ENCODE data around the gene ADAM8.
A peak's percentile ranks its signal among the peaks of the same experiment; 100 is the strongest.
"Not testable (repeated sequence)": the region's sequence is repeated elsewhere in the genome, so short reads cannot be mapped to it uniquely, and the experiment has no call there.

ADAM8 gene

DNA sequence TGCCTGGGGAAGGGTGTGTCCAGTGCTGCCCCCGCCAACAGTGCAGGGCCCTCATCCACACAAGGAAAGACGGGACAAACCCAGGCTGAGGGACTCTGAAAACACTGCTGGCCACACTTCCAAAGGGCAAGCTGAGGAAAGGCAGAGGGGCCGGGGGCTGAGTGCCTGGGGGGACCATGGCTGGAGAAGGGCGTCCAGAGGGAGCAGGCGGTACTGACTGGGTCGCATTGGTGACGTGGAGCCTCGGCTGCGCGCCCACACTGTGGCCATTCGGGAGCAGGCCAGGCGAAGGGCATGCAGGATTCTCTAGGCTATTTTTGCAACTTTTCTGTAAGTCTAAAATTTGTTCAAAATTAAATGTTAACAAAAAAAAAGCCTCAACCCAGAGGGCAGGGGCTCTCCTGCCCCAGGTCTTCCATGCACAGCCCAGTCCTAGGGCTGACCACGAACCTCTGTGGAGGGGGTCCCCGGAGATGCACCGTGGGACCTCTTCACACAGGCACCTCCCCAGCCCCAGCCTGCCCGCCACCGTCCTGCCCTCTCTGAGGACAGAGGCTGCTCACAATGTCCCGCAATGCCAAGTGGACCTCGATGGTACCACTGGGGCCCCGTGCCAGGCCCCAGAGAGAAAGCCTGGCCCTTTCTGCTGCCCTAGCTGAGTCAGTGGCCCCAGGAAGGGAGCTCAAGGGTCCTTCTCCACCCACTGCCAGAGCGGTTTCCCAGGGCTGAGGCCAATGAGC lies 10.4 kb downstream of the ADAM8 start:
- no peak for DNase-seq

DNA sequence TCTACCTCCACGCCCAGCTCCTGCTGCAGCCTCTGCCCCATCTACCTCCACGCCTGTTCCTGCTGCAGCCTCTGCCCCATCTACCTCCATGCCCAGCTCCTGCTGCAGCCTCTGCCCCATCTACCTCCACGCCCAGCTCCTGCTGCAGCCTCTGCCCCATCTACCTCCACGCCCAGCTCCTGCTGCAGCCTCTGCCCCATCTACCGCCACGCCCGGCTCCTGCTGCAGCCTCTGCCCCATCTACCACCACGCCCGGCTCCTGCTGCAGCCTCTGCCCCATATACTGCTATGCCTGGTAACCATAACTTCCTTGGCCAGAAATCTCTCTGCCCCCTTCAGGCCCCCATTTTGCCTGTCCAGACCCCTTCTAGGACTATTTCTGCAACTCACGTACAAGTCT lies 11.6 kb downstream of the ADAM8 start:
- not testable (repeated sequence) for DNase-seq

DNA sequence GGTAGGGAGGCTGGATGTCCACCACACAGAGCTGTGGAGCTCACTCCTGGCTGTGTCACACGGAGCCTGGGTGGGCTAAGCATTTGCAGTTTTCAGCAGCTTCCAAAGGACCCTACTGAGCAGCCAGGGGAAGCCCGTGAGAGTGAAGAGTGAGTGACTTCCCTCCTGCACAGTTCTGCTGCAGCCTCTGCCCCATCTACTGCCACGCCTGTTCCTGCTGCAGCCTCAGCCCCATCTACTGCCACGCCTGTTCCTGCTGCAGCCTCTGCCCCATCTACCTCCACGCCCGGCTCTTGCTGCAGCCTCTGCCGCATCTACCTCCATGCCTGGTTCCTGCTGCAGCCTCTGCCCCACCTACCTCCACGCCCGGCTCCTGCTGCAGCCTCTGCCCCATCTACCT lies 12.2 kb downstream of the ADAM8 start:
- peak; percentile 78 for DNase-seq

DNA sequence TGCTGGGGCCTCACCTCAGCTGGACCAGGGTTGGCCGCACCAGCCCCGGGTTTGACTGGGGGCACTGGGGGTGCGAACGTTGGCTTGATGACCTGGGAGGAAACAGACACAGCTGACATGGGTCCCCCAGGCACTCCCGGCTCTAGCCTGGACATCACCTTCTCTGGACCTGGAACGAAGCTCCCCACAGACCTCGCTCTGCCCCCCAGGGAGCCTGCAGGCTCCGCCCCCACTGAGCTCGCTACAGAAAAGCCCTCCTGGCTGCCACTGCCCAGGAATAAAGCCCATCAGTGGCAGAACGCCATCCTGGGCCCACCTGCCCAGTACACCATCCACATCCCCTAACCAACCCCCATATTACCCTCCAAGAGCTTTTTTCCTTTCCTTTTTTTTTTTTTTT lies 13.0 kb downstream of the ADAM8 start:
- no peak for DNase-seq

DNA sequence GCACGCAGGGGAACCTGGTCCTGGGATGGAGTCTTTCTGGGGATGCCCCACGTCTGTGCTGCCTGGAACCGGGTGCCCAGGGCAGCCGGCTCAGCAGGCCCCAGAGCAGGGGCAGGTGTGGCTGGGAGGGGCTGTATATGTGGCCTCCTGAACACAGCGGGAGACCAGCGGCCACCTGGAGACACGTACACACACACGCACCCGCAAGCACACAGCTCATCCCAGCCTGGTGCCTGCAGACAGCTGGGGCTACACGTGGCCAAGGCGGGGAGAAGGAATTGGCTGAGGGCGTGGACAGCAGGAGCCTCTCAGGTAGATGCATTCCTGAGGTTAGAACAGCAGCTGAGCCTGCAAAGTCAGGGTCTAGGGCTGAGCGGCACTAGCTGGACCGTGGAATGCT lies 14.0 kb downstream of the ADAM8 start:
- DNase-seq: peak; percentile 13

DNA sequence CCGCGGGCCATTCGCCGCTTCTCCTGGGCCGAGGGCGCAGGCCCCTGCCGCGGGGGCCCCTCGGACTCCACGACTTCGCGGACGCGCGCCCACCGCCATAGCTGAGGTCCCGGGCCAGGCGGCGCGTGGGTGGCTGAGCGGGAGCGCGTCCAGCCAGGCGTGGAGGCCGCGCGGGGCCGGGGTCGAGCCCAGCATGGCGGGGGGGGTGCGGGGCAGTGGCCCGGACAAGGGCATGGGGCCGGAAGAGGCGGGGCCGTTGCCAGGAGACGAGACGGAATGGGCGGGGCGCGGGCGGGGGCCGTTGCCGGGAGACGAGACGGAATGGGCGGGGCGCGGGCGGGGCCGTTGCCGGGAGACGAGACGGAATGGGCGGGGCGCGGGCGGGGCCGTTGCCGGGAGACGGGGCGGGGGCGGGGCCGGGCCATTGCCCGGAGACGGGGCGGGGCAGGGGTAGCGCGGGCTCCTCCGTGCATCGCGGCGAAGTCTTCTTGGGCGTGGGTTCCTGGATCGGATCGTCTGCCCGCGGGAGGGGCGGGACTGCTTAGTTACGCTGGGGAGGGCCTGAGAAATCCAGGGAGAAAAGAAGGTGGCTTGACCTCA lies 14.8 kb downstream of the ADAM8 start:
- peak; percentile 87 for DNase-seq

GRCh38 chr10:133260895-133261725 lies 15.6 kb downstream of the ADAM8 start:
- DNase-seq: peak; percentile 66

DNA sequence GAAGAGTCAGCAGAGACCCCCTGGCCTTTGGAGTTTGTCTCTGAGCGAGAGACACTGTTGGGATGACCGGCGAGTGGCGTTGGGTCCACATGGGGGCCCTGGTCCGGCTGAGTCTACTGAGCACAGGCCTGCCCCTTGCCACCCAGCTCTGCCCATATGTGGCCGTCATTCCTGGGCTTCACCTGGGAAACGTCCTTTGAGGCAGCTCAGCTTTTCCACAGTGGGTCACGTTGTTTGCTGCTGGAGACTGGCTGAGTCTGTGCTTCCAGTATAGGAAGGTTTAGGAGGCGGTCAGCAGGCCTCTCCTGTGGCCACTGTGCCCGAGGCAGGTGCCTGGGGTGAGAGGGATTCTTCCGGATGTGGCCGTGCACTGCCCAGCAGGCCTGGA lies 17.1 kb downstream of the ADAM8 start:
- no peak for DNase-seq

DNA sequence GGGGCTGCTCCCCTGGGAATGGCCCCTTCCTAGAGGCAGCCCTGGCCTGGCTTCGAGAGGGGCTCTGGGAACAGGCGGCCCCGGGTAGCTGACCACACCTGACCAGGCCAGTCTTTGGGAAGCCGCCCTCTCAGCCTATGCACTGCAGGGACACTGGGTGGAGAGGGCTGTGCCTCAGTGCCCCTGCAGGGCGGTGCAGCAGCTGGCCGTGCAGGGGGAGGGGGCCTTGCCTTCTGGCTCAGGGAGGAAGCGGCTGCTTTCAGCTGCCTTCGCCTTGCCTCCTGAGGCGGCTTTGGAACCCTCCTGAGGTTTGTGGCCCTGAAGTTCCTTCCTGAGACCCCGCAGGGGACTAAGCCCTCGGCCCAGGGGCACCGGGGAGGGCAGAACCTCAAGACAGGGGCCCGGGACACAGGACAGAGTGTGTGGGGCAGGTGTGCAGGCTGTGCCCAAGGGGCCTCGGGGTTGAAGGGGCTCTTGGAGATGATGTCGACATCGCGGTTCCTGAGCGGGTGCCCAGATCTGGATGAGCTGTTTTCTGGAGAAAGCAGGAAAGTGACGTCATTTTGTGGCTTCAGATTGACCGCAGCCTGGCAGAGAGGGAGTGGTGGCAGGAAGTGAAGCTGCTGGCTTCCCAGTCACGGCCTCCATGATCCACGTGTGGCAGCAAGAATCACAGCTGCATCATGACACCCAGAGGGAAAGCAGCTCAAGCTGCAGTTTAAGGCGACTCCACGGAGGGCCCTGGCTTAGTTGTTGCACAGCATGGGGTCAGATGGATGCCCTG lies 17.7 kb downstream of the ADAM8 start:
- peak; percentile 90 for DNase-seq

- DNase-seq: peak; percentile 63
Measured at GRCh38 chr10:133258066-133258817, 18.4 kb downstream of the ADAM8 start.

DNA sequence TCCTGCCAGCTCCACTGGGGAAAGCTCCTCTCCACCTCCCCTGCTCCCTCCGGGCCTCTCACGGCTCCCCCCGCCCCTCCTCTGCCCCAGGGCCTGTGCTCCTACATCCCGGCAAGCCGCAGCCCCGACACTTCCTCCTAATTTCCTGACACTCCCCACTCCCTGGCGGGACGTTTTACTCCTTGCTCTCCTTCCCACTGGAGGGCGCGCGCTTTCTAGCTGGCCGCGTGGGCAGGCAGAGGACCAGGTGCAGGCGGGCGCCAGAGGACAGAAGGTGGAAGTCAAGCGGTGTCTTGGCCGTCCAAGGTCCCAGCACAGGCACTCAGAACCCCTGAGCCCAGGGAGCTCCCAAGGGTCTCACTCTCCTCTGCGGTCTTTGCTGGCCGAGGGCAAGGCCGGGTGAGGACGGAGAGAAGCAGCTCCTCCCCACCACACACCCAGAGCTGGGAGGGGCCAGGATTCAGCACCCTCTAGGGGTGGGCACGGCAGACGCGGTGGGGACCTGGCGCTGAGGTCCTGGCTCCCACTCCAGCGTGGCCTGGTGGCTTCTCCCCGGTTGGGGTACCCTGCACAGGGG lies 19.1 kb downstream of the ADAM8 start:
- peak; percentile 61 for DNase-seq

DNA sequence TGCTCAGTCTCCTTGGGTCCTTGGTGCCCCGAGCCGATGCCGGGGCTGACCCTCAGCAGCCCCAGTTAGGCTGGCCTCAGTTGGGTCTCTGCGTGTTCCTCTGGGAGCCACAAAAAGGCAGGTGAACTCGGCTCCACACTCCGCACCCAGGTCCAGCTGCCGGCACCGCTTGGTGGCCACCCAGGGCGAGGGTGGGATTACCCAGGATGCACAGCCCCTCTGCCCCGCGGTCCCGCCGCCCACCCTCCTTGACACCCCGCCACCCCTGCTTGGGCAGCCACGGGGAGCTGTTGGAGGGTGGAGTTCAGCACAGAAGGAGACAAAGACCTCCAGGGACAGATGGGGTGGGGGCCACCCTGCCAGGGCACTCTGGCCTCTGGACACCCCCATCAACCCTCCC lies 21.3 kb downstream of the ADAM8 start:
- DNase-seq: no peak

DNA sequence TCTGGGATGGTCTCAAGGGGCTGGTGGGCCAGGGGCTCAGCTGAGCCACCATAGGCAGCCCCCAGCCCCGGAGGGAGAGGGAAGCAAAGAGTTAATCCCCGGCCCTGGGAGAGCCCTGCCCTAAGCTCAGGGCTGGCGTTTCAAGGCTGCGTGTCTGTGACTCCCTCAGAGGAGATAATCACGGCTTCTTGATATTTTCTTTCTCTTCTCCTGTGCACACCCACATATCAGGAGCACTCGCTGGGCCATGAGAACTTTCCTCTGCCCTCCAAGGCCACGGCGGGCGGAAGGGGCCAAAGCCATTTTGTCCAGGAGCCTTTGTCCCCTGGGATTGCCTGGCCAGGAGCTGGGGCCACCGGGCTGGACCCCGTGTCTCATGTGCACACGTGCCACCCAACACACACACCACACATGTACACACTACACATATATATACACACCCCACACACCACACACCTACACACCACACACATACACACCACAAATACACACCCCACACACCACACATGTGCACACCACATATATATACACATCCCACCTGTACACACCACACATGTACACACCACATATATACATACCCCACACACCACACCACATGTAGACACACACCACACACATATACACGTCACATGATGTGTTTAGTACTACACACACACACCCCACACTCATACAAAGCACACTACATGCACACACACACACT lies 22.1 kb downstream of the ADAM8 start:
- no peak for DNase-seq

- DNase-seq: no peak
Measured at GRCh38 chr10:133253361-133253955, 23.2 kb downstream of the ADAM8 start.

DNA sequence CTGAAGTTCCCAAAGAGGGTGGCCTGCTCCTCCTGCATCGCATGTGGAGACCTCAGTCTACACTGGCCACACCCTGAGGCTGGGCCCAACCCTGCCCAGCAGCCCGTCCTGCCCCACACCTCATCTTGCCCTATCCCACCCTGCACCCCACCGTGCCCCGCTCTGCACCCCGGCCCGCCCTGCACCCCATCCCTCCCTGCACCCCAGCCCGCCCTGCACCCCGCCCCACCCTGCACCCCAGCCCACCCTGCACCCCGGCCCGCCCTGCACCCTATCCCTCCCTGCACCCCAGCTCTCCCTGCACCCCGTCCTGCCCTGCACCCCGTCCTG lies 24.5 kb downstream of the ADAM8 start:
- no peak for DNase-seq

DNA sequence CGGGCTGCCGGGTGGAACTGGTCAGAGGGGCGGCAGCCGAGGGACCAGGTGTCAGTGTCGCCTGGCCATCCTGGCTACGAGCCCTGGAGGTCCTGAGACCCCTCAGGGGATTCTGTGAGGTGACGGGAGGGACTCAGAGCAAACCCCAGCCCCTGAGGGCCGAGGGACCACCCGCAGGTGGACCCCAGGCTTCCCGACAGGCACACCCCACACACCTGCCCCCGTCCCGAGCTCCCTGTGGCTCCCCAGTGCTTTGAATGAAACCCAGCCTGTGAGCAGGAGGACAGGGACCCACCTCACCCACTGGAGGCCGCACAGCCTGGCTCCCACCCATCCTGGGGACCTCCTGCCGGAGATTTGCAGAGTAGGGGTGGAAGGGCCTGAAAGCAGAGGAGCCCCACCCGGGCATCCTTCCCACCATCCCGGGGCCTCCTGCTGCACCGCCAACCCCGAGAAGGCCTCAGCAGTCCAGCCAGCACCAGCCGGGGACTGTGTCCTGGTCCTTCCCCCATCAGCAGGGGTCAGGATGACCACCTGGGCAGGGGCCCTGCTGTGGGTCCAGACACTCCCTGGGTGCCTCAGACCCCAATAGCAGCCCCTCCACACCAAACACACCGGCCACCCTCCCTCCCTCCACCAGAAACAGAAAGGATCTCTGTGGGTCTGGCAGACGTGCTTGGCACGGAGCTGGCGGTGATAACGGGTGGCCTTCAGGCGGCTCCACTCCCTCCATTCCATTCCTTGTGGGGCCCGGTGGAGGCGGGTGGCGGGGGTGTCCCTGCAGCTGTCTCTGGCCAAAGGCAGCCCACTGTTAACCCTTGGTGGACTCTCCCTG lies 25.1 kb downstream of the ADAM8 start:
- DNase-seq: no peak

GRCh38 chr10:133249975-133250754 lies 26.5 kb downstream of the ADAM8 start:
- DNase-seq: no peak

DNA sequence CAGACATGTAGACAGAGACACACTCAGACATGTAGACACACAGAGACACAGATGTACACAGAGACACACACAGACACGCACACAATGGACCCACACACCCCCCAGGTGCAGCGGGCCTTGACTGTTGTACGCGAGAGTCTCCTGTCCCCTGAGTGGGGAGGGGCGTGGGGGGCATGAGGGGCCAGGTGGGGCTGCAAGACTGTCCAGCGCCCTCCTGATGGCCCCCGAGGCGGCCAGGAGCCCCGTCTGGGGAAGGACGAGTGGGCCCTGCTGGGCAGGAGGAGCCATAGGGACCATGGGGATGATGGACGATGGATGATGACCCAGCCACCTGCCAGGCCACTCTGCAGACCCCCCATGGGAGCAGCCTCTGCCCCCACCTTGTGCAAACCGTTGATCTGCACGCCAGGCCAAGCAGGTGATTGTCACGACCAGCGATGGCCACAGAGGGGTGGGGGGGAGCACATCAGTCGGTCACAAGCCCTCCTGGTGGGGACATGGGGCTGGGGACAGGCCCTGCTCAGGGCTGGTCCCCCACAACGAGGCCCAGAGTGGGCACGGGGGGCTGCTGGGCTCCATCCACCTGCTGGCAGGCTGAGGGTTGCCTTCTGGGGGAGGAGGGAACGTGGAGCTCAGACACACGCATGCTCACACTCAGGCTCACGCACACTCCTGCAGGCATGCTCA lies 27.4 kb downstream of the ADAM8 start:
- DNase-seq: no peak

- no peak for DNase-seq
Measured at GRCh38 chr10:133248334-133248715, 28.3 kb downstream of the ADAM8 start.
